WTC11 (cell line): Measurements from ENCODE around the gene HHAT. TPM values are rescaled to one million over a fixed set of nuclear protein-coding genes. Genes with fewer than 3 reads are reported as not detected.

Experiments used
- ATAC-seq: fragments of 200-7000 bp; cut with Tn5 transposase; 2 replicates; pipeline ENCODE4 v1.10.0; 2021; ENCODE audit warnings: mild to moderate bottlenecking, moderate library complexity
- CTCF ChIA-PET: fragments of 300-600 bp; sonication (Branson Sonifier 250); formaldehyde crosslinking; loops from one replicate; lab custom pipeline; 2021; ENCODE audit warnings: antibody characterized with exemption; lab: Charles Lee
- POLR2A ChIA-PET: fragments of 350-600 bp; sonication (Branson Sonifier 250); formaldehyde crosslinking; loops from one replicate; lab custom pipeline; 2021; ENCODE audit warnings: antibody characterized with exemption; lab: Charles Lee
- DNase-seq: peaks from one replicate; pipeline ENCODE4 v3.0.0; 2021; ENCODE audit warnings: low spot score
- H3K27ac Mint-ChIP-seq: 2 replicates; pipeline ENCODE4 v1.8.0; 2021; ENCODE audit warnings: mixed read lengths
- H3K27me3 Mint-ChIP-seq: 2 replicates; pipeline ENCODE4 v1.8.0; 2021; ENCODE audit warnings: low read depth, mild to moderate bottlenecking, moderate library complexity, mixed read lengths
- H3K36me3 Mint-ChIP-seq: 2 replicates; pipeline ENCODE4 v1.8.0; 2021; ENCODE audit warnings: mixed read lengths
- H3K4me1 Mint-ChIP-seq: 2 replicates; pipeline ENCODE4 v1.8.0; 2022; ENCODE audit warnings: mixed read lengths
- H3K4me3 Mint-ChIP-seq: 2 replicates; pipeline ENCODE4 v1.8.0; 2021; ENCODE audit warnings: mild to moderate bottlenecking, moderate library complexity, mixed read lengths
- H3K9me3 Mint-ChIP-seq: 2 replicates; pipeline ENCODE4 v1.8.0; 2021; ENCODE audit warnings: mixed read lengths
- ARID4B ChIP-seq: sonication (generic); formaldehyde crosslinking; IDR thresholded peaks from 2 replicates; pipeline ENCODE4 v1.8.0; 2023; ENCODE audit warnings: missing genetic modification reagents, mild to moderate bottlenecking, borderline replicate concordance
- CREM ChIP-seq: sonication (generic); formaldehyde crosslinking; IDR thresholded peaks from 2 replicates; pipeline ENCODE4 v1.8.1; 2022; ENCODE audit warnings: mild to moderate bottlenecking, missing genetic modification reagents, moderate library complexity
- CTCF ChIP-seq: fragments of 200-600 bp; IDR thresholded peaks from 2 replicates; pipeline ENCODE4 v1.8.0; 2022; ENCODE audit warnings: antibody characterized with exemption
- E2F5 ChIP-seq: sonication (generic); formaldehyde crosslinking; IDR thresholded peaks from 2 replicates; pipeline ENCODE4 v1.8.1; 2022; ENCODE audit warnings: mild to moderate bottlenecking, moderate library complexity, missing genetic modification reagents
- ELF4 ChIP-seq: sonication (generic); formaldehyde crosslinking; IDR thresholded peaks from 2 replicates; pipeline ENCODE4 v1.8.1; 2022; ENCODE audit warnings: low read depth, mild to moderate bottlenecking, moderate library complexity, missing genetic modification reagents
- GTF2I ChIP-seq: fragments of 250-450 bp; sonication (Bioruptor Pico); conservative IDR thresholded peaks from 2 replicates; pipeline ENCODE4 v1.4.0; 2021; ENCODE audit warnings: mild to moderate bottlenecking
- HMGA2 ChIP-seq: fragments of 250-450 bp; sonication (Bioruptor Pico); IDR thresholded peaks from 2 replicates; pipeline ENCODE4 v1.4.0; 2021; ENCODE audit warnings: mild to moderate bottlenecking, moderate library complexity
- NFATC4 ChIP-seq: fragments of 250-450 bp; sonication (Bioruptor Pico); IDR thresholded peaks from 2 replicates; pipeline ENCODE4 v1.9.0; 2021; ENCODE audit warnings: mild to moderate bottlenecking
- NFE2L1 ChIP-seq: sonication (generic); formaldehyde crosslinking; IDR thresholded peaks from 2 replicates; pipeline ENCODE4 v1.8.1; 2023; ENCODE audit warnings: missing genetic modification reagents
- NR3C1 ChIP-seq: sonication (generic); formaldehyde crosslinking; conservative IDR thresholded peaks from 2 replicates; pipeline ENCODE4 v1.8.1; 2023; ENCODE audit warnings: low read depth, mild to moderate bottlenecking, missing genetic modification reagents
- PREB ChIP-seq: sonication (generic); formaldehyde crosslinking; IDR thresholded peaks from 2 replicates; pipeline ENCODE4 v1.8.1; 2022; ENCODE audit warnings: mild to moderate bottlenecking, missing genetic modification reagents, moderate library complexity, borderline replicate concordance
- TEAD1 ChIP-seq: sonication (generic); formaldehyde crosslinking; IDR thresholded peaks from 2 replicates; pipeline ENCODE4 v1.8.0; 2022; ENCODE audit warnings: mild to moderate bottlenecking, missing genetic modification reagents
- ZBTB43 ChIP-seq: sonication (generic); formaldehyde crosslinking; IDR thresholded peaks from 2 replicates; pipeline ENCODE4 v1.8.1; 2023; ENCODE audit warnings: mild to moderate bottlenecking, missing genetic modification reagents
- ZMAT4 ChIP-seq: fragments of 250-450 bp; sonication (Bioruptor Pico); IDR thresholded peaks from 2 replicates; pipeline ENCODE4 v1.9.0; 2021; ENCODE audit warnings: mild to moderate bottlenecking
- ZNF219 ChIP-seq: sonication (generic); formaldehyde crosslinking; IDR thresholded peaks from 2 replicates; pipeline ENCODE4 v1.8.0; 2023; ENCODE audit warnings: missing genetic modification reagents, mild to moderate bottlenecking, borderline replicate concordance
- ZNF396 ChIP-seq: fragments of 250-450 bp; sonication (Bioruptor Pico); IDR thresholded peaks from 2 replicates; pipeline ENCODE4 v1.8.0; 2021; ENCODE audit warnings: mild to moderate bottlenecking, moderate library complexity, borderline replicate concordance
- ZNF423 ChIP-seq: fragments of 250-450 bp; sonication (Bioruptor Pico); IDR thresholded peaks from 2 replicates; pipeline ENCODE4 v2.1.2; 2022; ENCODE audit warnings: mild to moderate bottlenecking, moderate library complexity
- total RNA-seq: library from RNA; stranded (reverse); gene quantifications from 3 replicates; pipeline ENCODE4 v1.2.3, GENCODE V29; 2021

The HHAT gene
- total RNA-seq, 1 experiment from 2014 or later: 0.39 TPM

GRCh38 chr1:210553711-210554110 is 225.0 kb downstream of the HHAT start:
- Mint-ChIP-seq H3K27ac (no peak overlapping the region), H3K27me3 (no peaks in the 10 kb centered on the region), H3K9me3 (no peaks in the 10 kb centered on the region), H3K4me1 (no peaks in the 10 kb centered on the region; the same call in 1 of the 2 replicates), H3K36me3 (no peaks in the 10 kb centered on the region), H3K4me3 (no peak overlapping the region)
- CTCF ChIA-PET: no interaction called here
- no peak for TF ChIP-seq ELF4 (CRISPR knock-in tag)
- TF ChIP-seq ZBTB43: no peak
- no peak for TF ChIP-seq HMGA2 (CRISPR knock-in tag)
- no peak for TF ChIP-seq ARID4B (CRISPR knock-in tag)
- no peak for TF ChIP-seq NR3C1
- TF ChIP-seq ZNF423: no peak
- no peak for TF ChIP-seq CTCF
- no peak; the same call in 1 of the 2 replicates for ATAC-seq
- POLR2A ChIA-PET: interaction anchor here (1.2 kb wide), 1 partner anchor 8 kb away, joined by 3 read pairs; no protein-coding TSS in a partner anchor
- no peak for DNase-seq

GRCh38 chr1:210554382-210554781 is 225.7 kb downstream of the HHAT start:
- no peak for DNase-seq
- H3K4me3 Mint-ChIP-seq: no peak overlapping the region
- no peaks in the 10 kb centered on the region for H3K9me3 Mint-ChIP-seq
- H3K36me3 Mint-ChIP-seq: no peaks in the 10 kb centered on the region
- no peaks in the 10 kb centered on the region; the same call in 1 of the 2 replicates for H3K4me1 Mint-ChIP-seq
- no peak for ATAC-seq
- H3K27ac Mint-ChIP-seq: no peak overlapping the region
- CTCF ChIA-PET: no interaction called here
- no peaks in the 10 kb centered on the region for H3K27me3 Mint-ChIP-seq
- POLR2A ChIA-PET: interaction anchor here (1.2 kb wide), 1 partner anchor 8 kb away, joined by 3 read pairs; no protein-coding TSS in a partner anchor
- TF ChIP-seq NFE2L1 (CRISPR knock-in tag) (no peak), ZMAT4 (CRISPR knock-in tag) (no peak), NR3C1 (no peak), NFATC4 (CRISPR knock-in tag) (no peak), ZNF396 (CRISPR knock-in tag) (no peak), CREM (CRISPR knock-in tag) (no peak), TEAD1 (CRISPR knock-in tag) (no peak), GTF2I (CRISPR knock-in tag) (no peak), E2F5 (CRISPR knock-in tag) (no peak), ZNF219 (no peak), PREB (no peak)
